ENCODE results near the gene KBTBD13.

- no peak for TF ChIP-seq CTCF (IDR thresholded peaks at IDR 0.05)
- no peak for TF ChIP-seq POLR2A (IDR thresholded peaks at IDR 0.05)
Observed at GRCh38 chr15:65085207-65085753, 8.7 kb downstream of the KBTBD13 start.
